ENCODE results near the gene TPST1. TPM values are rescaled to one million over a fixed set of nuclear protein-coding genes. Genes with fewer than 3 reads are reported as not detected.
"Not testable (repeated sequence)": the region's sequence is repeated elsewhere in the genome, so short reads cannot be mapped to it uniquely, and the experiment has no call there.

TPST1 gene
- 1.6 and 1.8 TPM in 2 replicates for total RNA-seq

GRCh38 chr7:66204822-66205740, at the start of gene TPST1:
Gene TPST1 (plus strand): TSS chr7:66205334. CDS start chr7:66240426, 35,092 bp downstream.
- Mint-ChIP-seq H3K27ac (peak within 1 kb of the TSS; percentile 49), H3K27me3 (ENCODE audit: insufficient read depth) (peaks cover 36% of the 10 kb centered on the region), H3K36me3 (ENCODE audit: low read depth) (no peaks in the 10 kb centered on the region), H3K9me3 (no peaks in the 10 kb centered on the region), H3K4me3 (peak within 1 kb of the TSS; percentile 92), H3K4me1 (ENCODE audit: low read depth) (peaks cover 29% of the 10 kb centered on the region)
- intact Hi-C loops (cut with micrococcal nuclease) = loop anchor here (1.0 to 10.0 kb wide), 5 partner anchors 90 to 1100 kb away; partner anchors contain the start of genes ASL, CRCP and TMEM248
- peak; percentile 77 for DNase-seq (ENCODE audit: low spot score)

- H3K36me3 Mint-ChIP-seq (ENCODE audit: low read depth) = peaks cover 30% of the 10 kb centered on the region
- H3K9me3 Mint-ChIP-seq; DNase-seq (ENCODE audit: low spot score); H3K27me3 Mint-ChIP-seq (ENCODE audit: insufficient read depth); H3K4me3 Mint-ChIP-seq; intact Hi-C loops (cut with micrococcal nuclease); H3K27ac Mint-ChIP-seq; H3K4me1 Mint-ChIP-seq (ENCODE audit: low read depth): not testable (repeated sequence)
Measured at GRCh38 chr7:66156035-66156434, 49.1 kb upstream of the TPST1 start.

DNA sequence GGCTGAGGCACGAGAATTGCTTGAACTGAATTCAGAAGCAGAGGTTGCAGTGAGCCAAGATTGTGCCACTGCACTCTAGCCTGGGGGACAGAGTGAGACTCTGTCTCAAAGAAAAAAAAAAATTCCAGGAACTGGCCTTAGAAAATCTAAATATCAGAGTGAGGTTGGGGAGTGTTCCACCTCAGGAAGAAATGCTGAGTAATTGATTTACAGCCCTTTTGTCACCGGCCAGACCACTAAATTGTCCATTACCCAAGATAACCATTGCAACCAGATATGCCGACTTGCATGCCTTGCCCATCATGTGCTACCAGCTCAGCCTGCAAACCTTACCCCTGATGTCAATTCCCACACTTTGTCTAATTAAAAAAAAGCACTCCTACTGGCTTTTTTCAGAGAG, 48.1 kb upstream of the TPST1 start:
- DNase-seq (ENCODE audit: low spot score) = no peak
- intact Hi-C loops (cut with micrococcal nuclease) = no loop called here
- Mint-ChIP-seq H3K4me3 (no peak overlapping the region), H3K4me1 (ENCODE audit: low read depth) (no peaks in the 10 kb centered on the region), H3K27ac (no peak overlapping the region), H3K9me3 (no peaks in the 10 kb centered on the region), H3K27me3 (ENCODE audit: insufficient read depth) (no peaks in the 10 kb centered on the region), H3K36me3 (ENCODE audit: low read depth) (peaks cover 26% of the 10 kb centered on the region)

GRCh38 chr7:66162622-66163021, 42.5 kb upstream of the TPST1 start:
- intact Hi-C loops (cut with micrococcal nuclease) = no loop called here
- H3K4me3 Mint-ChIP-seq = no peak overlapping the region
- no peak for DNase-seq (ENCODE audit: low spot score)
- no peaks in the 10 kb centered on the region for H3K4me1 Mint-ChIP-seq (ENCODE audit: low read depth)
- H3K27ac Mint-ChIP-seq = no peak overlapping the region
- H3K9me3 Mint-ChIP-seq = no peaks in the 10 kb centered on the region
- H3K27me3 Mint-ChIP-seq (ENCODE audit: insufficient read depth) = no peaks in the 10 kb centered on the region
- peaks cover 12% of the 10 kb centered on the region for H3K36me3 Mint-ChIP-seq (ENCODE audit: low read depth)

- Mint-ChIP-seq H3K4me3 (no peak overlapping the region), H3K9me3 (no peaks in the 10 kb centered on the region), H3K36me3 (ENCODE audit: low read depth) (peaks cover 9% of the 10 kb centered on the region), H3K4me1 (ENCODE audit: low read depth) (no peaks in the 10 kb centered on the region), H3K27me3 (ENCODE audit: insufficient read depth) (no peaks in the 10 kb centered on the region), H3K27ac (no peak overlapping the region)
- intact Hi-C loops (cut with micrococcal nuclease) = no loop called here
- DNase-seq (ENCODE audit: low spot score) = no peak
Measured at GRCh38 chr7:66163186-66163610, 41.9 kb upstream of the TPST1 start.

DNA sequence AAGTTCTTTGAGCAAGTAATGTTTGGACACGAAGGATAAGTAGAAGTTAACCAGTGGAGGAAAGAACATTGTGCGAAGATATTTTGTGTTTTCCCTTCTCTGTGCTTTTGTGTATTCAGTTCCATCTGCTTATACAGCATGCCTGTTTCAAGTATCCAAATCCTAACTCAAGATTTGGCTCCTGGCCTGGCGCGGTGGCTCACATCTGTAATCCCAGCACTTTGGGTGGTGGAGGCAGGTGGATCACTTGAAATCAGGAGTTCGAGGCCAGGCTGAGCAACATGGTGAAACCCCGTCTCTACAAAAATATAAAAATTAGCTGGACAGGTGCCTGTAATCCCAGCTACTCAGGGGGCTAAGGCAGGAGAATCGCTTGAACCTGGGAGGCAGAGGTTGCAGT, 40.8 kb upstream of the TPST1 start:
- H3K36me3 Mint-ChIP-seq (ENCODE audit: low read depth) = peaks cover 2% of the 10 kb centered on the region
- no peaks in the 10 kb centered on the region for H3K9me3 Mint-ChIP-seq
- no peak overlapping the region for H3K27ac Mint-ChIP-seq
- no peaks in the 10 kb centered on the region for H3K4me1 Mint-ChIP-seq (ENCODE audit: low read depth)
- DNase-seq (ENCODE audit: low spot score) = no peak
- no peak overlapping the region for H3K4me3 Mint-ChIP-seq
- no peaks in the 10 kb centered on the region for H3K27me3 Mint-ChIP-seq (ENCODE audit: insufficient read depth)
- intact Hi-C loops (cut with micrococcal nuclease) = no loop called here

GRCh38 chr7:66167773-66168387, 37.3 kb upstream of the TPST1 start:
- Mint-ChIP-seq H3K4me1 (ENCODE audit: low read depth) (no peaks in the 10 kb centered on the region), H3K27ac (no peak overlapping the region), H3K9me3 (no peaks in the 10 kb centered on the region), H3K4me3 (no peak overlapping the region), H3K36me3 (ENCODE audit: low read depth) (no peaks in the 10 kb centered on the region), H3K27me3 (ENCODE audit: insufficient read depth) (no peaks in the 10 kb centered on the region)
- DNase-seq (ENCODE audit: low spot score) = no peak
- intact Hi-C loops (cut with micrococcal nuclease) = no loop called here

DNA sequence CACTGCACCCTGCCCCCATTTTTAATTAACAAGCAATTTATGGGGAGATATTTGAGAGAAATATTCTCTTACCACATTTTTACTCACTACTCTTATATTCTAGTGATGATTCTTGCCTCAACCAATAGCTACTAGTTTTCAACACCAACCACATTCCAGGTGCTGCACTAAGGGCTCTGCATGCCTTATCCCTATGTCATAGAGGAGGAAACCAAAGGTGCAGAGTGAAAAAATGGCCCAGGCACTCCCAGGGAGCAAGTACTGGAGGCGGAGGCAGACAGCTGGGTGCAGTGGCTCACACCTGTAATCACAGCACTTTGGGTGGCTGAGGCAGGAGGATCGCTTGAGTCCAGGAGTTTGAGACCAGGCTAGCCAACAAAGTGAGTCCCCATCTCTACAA, 35.5 kb upstream of the TPST1 start:
- H3K4me1 Mint-ChIP-seq (ENCODE audit: low read depth) = no peaks in the 10 kb centered on the region
- DNase-seq (ENCODE audit: low spot score) = no peak
- no peak overlapping the region for H3K4me3 Mint-ChIP-seq
- intact Hi-C loops (cut with micrococcal nuclease) = no loop called here
- H3K27me3 Mint-ChIP-seq (ENCODE audit: insufficient read depth) = no peaks in the 10 kb centered on the region
- H3K36me3 Mint-ChIP-seq (ENCODE audit: low read depth) = no peaks in the 10 kb centered on the region
- H3K9me3 Mint-ChIP-seq = no peaks in the 10 kb centered on the region
- no peak overlapping the region for H3K27ac Mint-ChIP-seq

DNA sequence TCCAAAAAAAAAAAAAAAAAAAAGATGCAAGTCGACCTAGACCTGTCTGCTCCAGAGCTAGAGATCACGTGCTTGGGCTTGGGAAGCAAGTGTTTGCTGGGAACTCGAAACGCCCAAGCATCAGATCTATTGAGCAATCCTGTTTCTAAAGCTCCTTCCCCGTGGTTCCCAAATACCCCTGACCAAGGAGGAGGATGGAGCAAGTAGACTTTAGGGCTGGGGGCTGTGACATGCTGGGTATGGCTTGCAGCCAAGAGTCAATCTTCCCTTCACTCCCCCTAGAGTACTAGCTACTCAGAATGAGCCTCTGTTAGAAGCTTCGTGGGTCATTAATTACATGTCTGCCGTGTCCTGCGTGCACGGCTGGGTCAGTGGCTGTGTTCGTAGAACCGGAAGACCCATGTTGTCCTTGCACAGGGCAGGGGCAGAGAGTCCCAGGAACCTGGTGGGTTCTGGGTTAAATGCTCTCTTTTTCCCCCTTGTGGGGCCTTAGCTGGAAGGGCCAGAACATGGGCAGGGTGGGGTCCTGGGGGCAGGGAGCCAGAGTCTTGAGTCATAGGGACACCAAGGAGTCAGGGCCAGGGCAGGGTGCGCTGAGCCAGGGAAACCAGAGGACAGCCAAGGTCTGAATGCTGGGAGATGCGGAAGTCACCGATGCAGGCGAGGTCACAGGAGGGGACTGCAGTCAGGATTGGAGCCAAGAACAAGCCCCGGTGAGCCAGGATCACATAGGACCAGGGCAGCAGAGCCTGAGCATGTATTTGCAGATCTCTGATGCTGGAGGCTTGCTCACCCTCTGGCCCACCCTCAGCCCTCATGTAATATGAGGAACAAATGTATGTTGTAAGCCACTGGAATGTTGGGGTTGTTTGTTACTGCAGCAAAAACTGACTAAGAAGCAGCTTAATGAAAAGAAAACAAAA, 34.6 kb upstream of the TPST1 start:
- Mint-ChIP-seq H3K4me1 (ENCODE audit: low read depth) (no peaks in the 10 kb centered on the region), H3K4me3 (no peak overlapping the region), H3K27ac (no peak overlapping the region), H3K9me3 (no peaks in the 10 kb centered on the region), H3K27me3 (ENCODE audit: insufficient read depth) (peaks cover 3% of the 10 kb centered on the region), H3K36me3 (ENCODE audit: low read depth) (no peaks in the 10 kb centered on the region)
- no peak for DNase-seq (ENCODE audit: low spot score)
- intact Hi-C loops (cut with micrococcal nuclease) = no loop called here

DNA sequence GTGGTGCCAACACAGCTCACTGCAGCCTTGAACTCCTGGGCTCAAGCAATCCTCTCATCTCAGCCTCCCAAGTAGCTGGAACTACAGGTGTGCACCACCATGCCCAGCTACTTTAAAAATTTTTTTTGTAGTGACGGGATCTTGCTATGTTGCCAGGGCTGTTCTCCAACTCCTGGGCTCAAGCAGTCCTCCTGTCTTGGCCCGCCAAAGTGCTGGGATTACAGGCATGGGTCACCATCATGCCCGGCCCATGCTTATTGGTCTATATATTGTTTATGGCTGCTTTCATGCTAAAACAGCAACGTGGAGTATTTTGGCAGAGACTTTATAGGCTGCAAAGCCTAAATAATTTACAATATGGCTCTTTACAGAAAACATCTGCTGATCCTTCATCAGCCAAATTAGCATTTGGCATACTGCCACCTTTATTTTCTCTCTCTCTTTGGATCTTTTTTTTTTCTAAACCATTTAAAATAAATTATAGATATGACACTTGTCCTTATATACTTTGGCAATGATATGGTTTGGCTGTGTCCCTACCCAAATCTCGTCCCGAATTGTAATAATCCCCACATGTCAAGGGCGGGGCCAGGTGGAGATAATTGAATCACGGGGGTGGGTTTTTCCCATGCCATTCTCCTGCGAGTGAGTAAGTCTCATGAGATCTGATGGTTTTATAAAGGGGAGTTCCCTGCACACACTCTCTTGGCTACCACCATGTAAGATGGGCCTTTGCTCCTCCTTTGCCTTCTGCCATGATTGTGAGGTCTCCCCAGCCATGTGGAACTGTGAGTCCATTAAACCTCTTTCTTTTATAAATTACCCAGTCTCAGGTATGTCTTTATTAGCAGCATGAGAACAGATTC, 32.4 kb upstream of the TPST1 start:
- H3K36me3 Mint-ChIP-seq (ENCODE audit: low read depth); H3K4me1 Mint-ChIP-seq (ENCODE audit: low read depth); DNase-seq (ENCODE audit: low spot score); H3K4me3 Mint-ChIP-seq; intact Hi-C loops (cut with micrococcal nuclease); H3K9me3 Mint-ChIP-seq; H3K27ac Mint-ChIP-seq; H3K27me3 Mint-ChIP-seq (ENCODE audit: insufficient read depth): not testable (repeated sequence)

- no peak overlapping the region for H3K27ac Mint-ChIP-seq
- no peaks in the 10 kb centered on the region for H3K36me3 Mint-ChIP-seq (ENCODE audit: low read depth)
- H3K9me3 Mint-ChIP-seq = no peaks in the 10 kb centered on the region
- DNase-seq (ENCODE audit: low spot score) = no peak
- H3K4me3 Mint-ChIP-seq = no peak overlapping the region
- H3K4me1 Mint-ChIP-seq (ENCODE audit: low read depth) = no peaks in the 10 kb centered on the region
- intact Hi-C loops (cut with micrococcal nuclease) = no loop called here
- peaks cover 3% of the 10 kb centered on the region for H3K27me3 Mint-ChIP-seq (ENCODE audit: insufficient read depth)
Measured at GRCh38 chr7:66173856-66174255, 31.3 kb upstream of the TPST1 start.

- intact Hi-C loops (cut with micrococcal nuclease); H3K4me1 Mint-ChIP-seq (ENCODE audit: low read depth); DNase-seq (ENCODE audit: low spot score); H3K9me3 Mint-ChIP-seq; H3K36me3 Mint-ChIP-seq (ENCODE audit: low read depth); H3K27ac Mint-ChIP-seq; H3K27me3 Mint-ChIP-seq (ENCODE audit: insufficient read depth); H3K4me3 Mint-ChIP-seq: not testable (repeated sequence)
Measured at GRCh38 chr7:66175006-66175405, 30.1 kb upstream of the TPST1 start.
